HepG2 (cell line): ENCODE results near the gene RASSF7. TPM values are rescaled to one million over a fixed set of nuclear protein-coding genes. Genes with fewer than 3 reads are reported as not detected.

Source experiments
- DNMT1 ChIP-seq: sonication (generic); formaldehyde crosslinking; IDR thresholded peaks from 2 replicates; pipeline ENCODE4 v1.5.1; 2020; ENCODE audit warnings: mild to moderate bottlenecking, missing genetic modification reagents
- FOXJ3 ChIP-seq: sonication (generic); formaldehyde crosslinking; IDR thresholded peaks from 2 replicates; pipeline ENCODE4 v1.4.0; 2020; ENCODE audit warnings: missing genetic modification reagents, mild to moderate bottlenecking, borderline replicate concordance
- GMEB2 ChIP-seq: IDR thresholded peaks from 2 replicates; pipeline ENCODE4 v1.6.1; 2016; ENCODE audit warnings: missing biosample characterization, missing genetic modification reagents, low read depth
- MAFK ChIP-seq, 2 experiments: IDR thresholded peaks in 1 of 2; conservative IDR thresholded peaks in 1 of 2; 2 replicates each; pipeline ENCODE4 v1.6.1; 2011; ENCODE audit warnings: improper control_type of control experiment in 2 of 2, low read length in 2 of 2
- NR2C2 ChIP-seq: sonication (generic); formaldehyde crosslinking; IDR thresholded peaks from 2 replicates; pipeline ENCODE4 v1.4.0; 2020; ENCODE audit warnings: missing genetic modification reagents, mild to moderate bottlenecking, moderate library complexity, borderline replicate concordance
- PREB ChIP-seq: sonication (generic); formaldehyde crosslinking; IDR thresholded peaks from 2 replicates; pipeline ENCODE4 v1.4.0; 2020; ENCODE audit warnings: missing genetic modification reagents
- SPEN ChIP-seq: sonication (generic); formaldehyde crosslinking; IDR thresholded peaks from 2 replicates; pipeline ENCODE4 v1.5.1; 2020; ENCODE audit warnings: low read depth, mild to moderate bottlenecking, missing genetic modification reagents
- YY1 ChIP-seq: IDR thresholded peaks from 2 replicates; pipeline ENCODE4 v1.6.1; 2011; ENCODE audit warnings: low read length, low read depth, moderate library complexity, mild to moderate bottlenecking; ENCODE audit not compliant: insufficient read depth, insufficient replicate concordance
- ZBTB7A ChIP-seq: sonication (generic); formaldehyde crosslinking; IDR thresholded peaks from 2 replicates; pipeline ENCODE4 v1.8.0; 2022; ENCODE audit warnings: mild to moderate bottlenecking, missing genetic modification reagents
- ZC3H13 ChIP-seq: sonication (generic); formaldehyde crosslinking; IDR thresholded peaks from 2 replicates; pipeline ENCODE4 v1.8.1; 2023; ENCODE audit warnings: mild to moderate bottlenecking, missing genetic modification reagents, moderate library complexity
- ZNF274 ChIP-seq: sonication (generic); formaldehyde crosslinking; IDR thresholded peaks from 2 replicates; pipeline ENCODE4 v1.5.1; 2020; ENCODE audit warnings: mild to moderate bottlenecking, missing genetic modification reagents
- ZNF574 ChIP-seq: sonication (generic); formaldehyde crosslinking; IDR thresholded peaks from 2 replicates; pipeline ENCODE4 v1.4.0; 2020; ENCODE audit warnings: missing genetic modification reagents
- ZNF609 ChIP-seq: sonication (generic); formaldehyde crosslinking; IDR thresholded peaks from 2 replicates; pipeline ENCODE4 v1.4.0; 2020; ENCODE audit warnings: mild to moderate bottlenecking, missing genetic modification reagents, borderline replicate concordance
- ZNF709 ChIP-seq: sonication (generic); formaldehyde crosslinking; IDR thresholded peaks from 2 replicates; pipeline ENCODE4 v1.5.0; 2020; ENCODE audit warnings: mild to moderate bottlenecking, missing genetic modification reagents
- ZNF883 ChIP-seq: sonication (generic); formaldehyde crosslinking; IDR thresholded peaks from 2 replicates; pipeline ENCODE4 v1.5.1; 2020; ENCODE audit warnings: mild to moderate bottlenecking, missing genetic modification reagents; ENCODE audit errors: not compliant biosample characterization
- polyA plus RNA-seq, 8 experiments: library from polyadenylated mRNA; depleted of rRNA in 3 of 8; stranded (reverse) in 7 of 8; unstranded in 1 of 8; fragments of >200 nt; fragmentation: Illumina TruSeq in 4 of 8; extraction: Trizol in 4 of 8; gene quantifications; 2 replicates each; pipeline versions ENCODE4 v1.2.1 to v1.2.3, GENCODE V29; 2011 to 2016; ENCODE audit warnings: low read depth in 4 of 8, missing spikeins in 1 of 8, mixed read lengths in 1 of 8; ENCODE audit not compliant: insufficient read depth in 1 of 8
- total RNA-seq, 5 experiments: library from RNA; depleted of rRNA; stranded (reverse); fragments of >200 nt; fragmentation: Illumina TruSeq; extraction: Trizol; gene quantifications; 2 replicates each; pipeline ENCODE4 v1.2.3, GENCODE V29; 2016; ENCODE audit warnings: low read depth in 1 of 5

Gene RASSF7
- total and polyA plus RNA-seq, 2 of the 13 experiments (the other 11 are each of a cell fraction or from before 2014, with no cell fraction given): 20.2 to 28.6 TPM

- TF ChIP-seq ZNF574 (CRISPR knock-in tag) (peak; percentile 66), ZBTB7A (0 out of 2 replicates have a peak, but pooled peaks have one; percentile 30), ZC3H13 (no peak; the same call in 1 of the 2 replicates), ZNF609 (CRISPR knock-in tag) (no peak), ZNF883 (CRISPR knock-in tag) (peak; percentile 50), YY1 (peak; percentile 44), GMEB2 (0 out of 2 replicates have a peak, but pooled peaks have one; percentile 31), ZNF274 (CRISPR knock-in tag) (no peak; the same call in 1 of the 2 replicates), FOXJ3 (CRISPR knock-in tag) (no peak), PREB (CRISPR knock-in tag) (0 out of 2 replicates have a peak, but pooled peaks have one; percentile 53), NR2C2 (CRISPR knock-in tag) (peak; percentile 30; the same call in 1 of the 2 replicates), MAFK (conservative IDR thresholded peaks at IDR 0.05 in 1 of 2, IDR thresholded peaks at IDR 0.05 in 1 of 2; ENCODE audit: low read length in 2 of 2) (no peak), DNMT1 (CRISPR knock-in tag) (no peak), SPEN (peak; percentile 39; the same call in 1 of the 2 replicates), ZNF709 (CRISPR knock-in tag) (peak; percentile 82; the same call in 1 of the 2 replicates)
These were observed 25.0 kb upstream of the RASSF7 start, which contains the start of gene HRAS (continued) for GRCh38 chr11:535519-536454.
